Inflammatory macrophage (primary cell): ENCODE measurements around the gene LCNL1.

Experiments used
- DNase-seq, 2 donors: peaks; one replicate each; pipeline ENCODE4 v3.0.0-alpha.2; 2020 to 2022

Gene LCNL1

GRCh38 chr9:137013571-137013940 lies 30.8 kb downstream of the LCNL1 start:
- DNase-seq, result no peak

- no peak for DNase-seq
These were observed 31.4 kb downstream of the LCNL1 start for GRCh38 chr9:137014166-137014565.

GRCh38 chr9:137014776-137015539 lies 32.2 kb downstream of the LCNL1 start:
- DNase-seq, result no peak

- DNase-seq, result no peak
These were observed 32.7 kb downstream of the LCNL1 start for GRCh38 chr9:137015540-137015930.

GRCh38 chr9:137015976-137016375 lies 33.2 kb downstream of the LCNL1 start:
- no peak for DNase-seq

- DNase-seq, result no peak
These were observed 33.6 kb downstream of the LCNL1 start for GRCh38 chr9:137016436-137016835.

- no peak for DNase-seq
These were observed 34.3 kb downstream of the LCNL1 start for GRCh38 chr9:137017071-137017470.

GRCh38 chr9:137017791-137018497 lies 35.2 kb downstream of the LCNL1 start:
- DNase-seq, result no peak

- no peak for DNase-seq
These were observed 36.2 kb downstream of the LCNL1 start for GRCh38 chr9:137018761-137019559.

- no peak for DNase-seq
These were observed 37.3 kb downstream of the LCNL1 start for GRCh38 chr9:137019891-137020683.

- DNase-seq, result no peak
These were observed 38.2 kb downstream of the LCNL1 start for GRCh38 chr9:137020771-137021567.

GRCh38 chr9:137021568-137021978 lies 38.8 kb downstream of the LCNL1 start:
- DNase-seq, result no peak

- DNase-seq, result peak; percentile 78 to 82
These were observed 39.3 kb downstream of the LCNL1 start for GRCh38 chr9:137021979-137022661.

- no peak for DNase-seq
These were observed 39.8 kb downstream of the LCNL1 start for GRCh38 chr9:137022662-137023008.

- DNase-seq, result no peak
These were observed 40.4 kb downstream of the LCNL1 start for GRCh38 chr9:137023157-137023556.

GRCh38 chr9:137023583-137023991 lies 40.8 kb downstream of the LCNL1 start:
- DNase-seq, result no peak

GRCh38 chr9:137025517-137025966 lies 42.7 kb downstream of the LCNL1 start:
- DNase-seq, result no peak

- no peak for DNase-seq
These were observed 43.6 kb downstream of the LCNL1 start for GRCh38 chr9:137026384-137026783.

- no peak for DNase-seq
These were observed 44.0 kb downstream of the LCNL1 start for GRCh38 chr9:137026828-137027227.

- DNase-seq, result peak in 1 of 2 donors; percentile 38
These were observed 44.8 kb downstream of the LCNL1 start, which contains the start of gene ABCA2 for GRCh38 chr9:137027369-137028262. ABCA2 (minus strand) TSS chr9:137028237; CDS start chr9:137028140, 97 bp downstream.
